ENCODE measurements around the gene PLA2G1B.

Gene PLA2G1B

GRCh38 chr12:120346031-120346430, 18.5 kb upstream of the PLA2G1B start:
- no peaks in the 10 kb centered on the region for H3K27me3 ChIP-seq (replicated peaks; ENCODE audit: insufficient read depth, low read length)
- no peaks in the 10 kb centered on the region for H3F3A ChIP-seq (ENCODE audit: insufficient read depth, low read length)
- TF ChIP-seq EZH2phosphoT487 (IDR thresholded peaks at IDR 0.05; ENCODE audit: low read length) = no peak
- TF ChIP-seq EZH2 (optimal IDR thresholded peaks at IDR 0.05; ENCODE audit: low read depth, low read length) = no peak
- no peak for TF ChIP-seq CTCF (IDR thresholded peaks at IDR 0.05; ENCODE audit: low read length)

GRCh38 chr12:120343692-120344091, 16.1 kb upstream of the PLA2G1B start:
- no peak for DNase-seq
- H3K9ac ChIP-seq (ENCODE audit: low read length) = no peak overlapping the region
- H3K79me2 ChIP-seq (ENCODE audit: low read length) = no peaks in the 10 kb centered on the region
- no peaks in the 10 kb centered on the region for H4K20me1 ChIP-seq (ENCODE audit: insufficient read depth, low read length)
- no peak overlapping the region for H3K27ac ChIP-seq (ENCODE audit: low read length)
- no peaks in the 10 kb centered on the region for H3K36me3 ChIP-seq (replicated peaks; ENCODE audit: insufficient read depth, low read length)
- H2AFZ ChIP-seq (ENCODE audit: low read length) = no peak overlapping the region
- H3K4me2 ChIP-seq (ENCODE audit: low read depth, low read length) = no peak overlapping the region
- H3K4me1 ChIP-seq (ENCODE audit: low read length) = no peaks in the 10 kb centered on the region
- H3K27me3 ChIP-seq (replicated peaks; ENCODE audit: insufficient read depth, low read length) = no peaks in the 10 kb centered on the region
- no peak overlapping the region for H3K4me3 ChIP-seq (ENCODE audit: low read length)
- no peak for TF ChIP-seq EZH2 (optimal IDR thresholded peaks at IDR 0.05; ENCODE audit: low read depth, low read length)
- TF ChIP-seq CTCF (IDR thresholded peaks at IDR 0.05; ENCODE audit: low read length) = no peak
- TF ChIP-seq EZH2phosphoT487 (IDR thresholded peaks at IDR 0.05; ENCODE audit: low read length) = no peak
- no peaks in the 10 kb centered on the region for H3F3A ChIP-seq (ENCODE audit: insufficient read depth, low read length)
- H3K9me2 ChIP-seq (replicated peaks; ENCODE audit: insufficient read depth, low read length) = no peaks in the 10 kb centered on the region
- no peaks in the 10 kb centered on the region for H3K9me3 ChIP-seq (replicated peaks; ENCODE audit: insufficient read depth, low read length)

More at GRCh38 chr12:120346031-120346430, 18.5 kb upstream of the PLA2G1B start:
- Histone ChIP-seq H3K36me3 (replicated peaks; ENCODE audit: insufficient read depth, low read length) (no peaks in the 10 kb centered on the region), H3K27ac (ENCODE audit: low read length) (no peak overlapping the region), H3K4me3 (ENCODE audit: low read length) (no peak overlapping the region), H3K9me3 (replicated peaks; ENCODE audit: insufficient read depth, low read length) (no peaks in the 10 kb centered on the region), H2AFZ (ENCODE audit: low read length) (no peak overlapping the region), H3K79me2 (ENCODE audit: low read length) (no peaks in the 10 kb centered on the region), H3K9me2 (replicated peaks; ENCODE audit: insufficient read depth, low read length) (no peaks in the 10 kb centered on the region), H3K4me2 (ENCODE audit: low read depth, low read length) (no peak overlapping the region), H3K4me1 (ENCODE audit: low read length) (no peaks in the 10 kb centered on the region), H4K20me1 (ENCODE audit: insufficient read depth, low read length) (no peaks in the 10 kb centered on the region), H3K9ac (ENCODE audit: low read length) (no peak overlapping the region)
- DNase-seq = no peak

- Histone ChIP-seq H4K20me1 (ENCODE audit: insufficient read depth, low read length) (no peaks in the 10 kb centered on the region), H3K9me2 (replicated peaks; ENCODE audit: insufficient read depth, low read length) (no peaks in the 10 kb centered on the region), H3F3A (ENCODE audit: insufficient read depth, low read length) (no peaks in the 10 kb centered on the region), H3K9ac (ENCODE audit: low read length) (no peak overlapping the region), H3K27me3 (replicated peaks; ENCODE audit: insufficient read depth, low read length) (no peaks in the 10 kb centered on the region), H3K4me3 (ENCODE audit: low read length) (no peak overlapping the region), H3K27ac (ENCODE audit: low read length) (no peak overlapping the region), H3K4me2 (ENCODE audit: low read depth, low read length) (no peak overlapping the region), H3K79me2 (ENCODE audit: low read length) (no peaks in the 10 kb centered on the region), H2AFZ (ENCODE audit: low read length) (no peak overlapping the region), H3K4me1 (ENCODE audit: low read length) (no peaks in the 10 kb centered on the region), H3K9me3 (replicated peaks; ENCODE audit: insufficient read depth, low read length) (no peaks in the 10 kb centered on the region), H3K36me3 (replicated peaks; ENCODE audit: insufficient read depth, low read length) (no peaks in the 10 kb centered on the region)
- TF ChIP-seq CTCF (IDR thresholded peaks at IDR 0.05; ENCODE audit: low read length) (no peak), EZH2phosphoT487 (IDR thresholded peaks at IDR 0.05; ENCODE audit: low read length) (no peak), EZH2 (optimal IDR thresholded peaks at IDR 0.05; ENCODE audit: low read depth, low read length) (no peak)
- no peak for DNase-seq
These were observed 15.5 kb upstream of the PLA2G1B start for GRCh38 chr12:120343039-120343537.
